ENCODE results near the gene SLC9B2. TPM values are rescaled to one million over a fixed set of nuclear protein-coding genes. Genes with fewer than 3 reads are reported as not detected.
A peak's percentile ranks its signal among the peaks of the same experiment; 100 is the strongest.

SLC9B2 gene
- total and polyA plus RNA-seq, 2 donors (not counting 1 experiment from before 2014, with no cell fraction given): 16.4 to 37.6 TPM

DNA sequence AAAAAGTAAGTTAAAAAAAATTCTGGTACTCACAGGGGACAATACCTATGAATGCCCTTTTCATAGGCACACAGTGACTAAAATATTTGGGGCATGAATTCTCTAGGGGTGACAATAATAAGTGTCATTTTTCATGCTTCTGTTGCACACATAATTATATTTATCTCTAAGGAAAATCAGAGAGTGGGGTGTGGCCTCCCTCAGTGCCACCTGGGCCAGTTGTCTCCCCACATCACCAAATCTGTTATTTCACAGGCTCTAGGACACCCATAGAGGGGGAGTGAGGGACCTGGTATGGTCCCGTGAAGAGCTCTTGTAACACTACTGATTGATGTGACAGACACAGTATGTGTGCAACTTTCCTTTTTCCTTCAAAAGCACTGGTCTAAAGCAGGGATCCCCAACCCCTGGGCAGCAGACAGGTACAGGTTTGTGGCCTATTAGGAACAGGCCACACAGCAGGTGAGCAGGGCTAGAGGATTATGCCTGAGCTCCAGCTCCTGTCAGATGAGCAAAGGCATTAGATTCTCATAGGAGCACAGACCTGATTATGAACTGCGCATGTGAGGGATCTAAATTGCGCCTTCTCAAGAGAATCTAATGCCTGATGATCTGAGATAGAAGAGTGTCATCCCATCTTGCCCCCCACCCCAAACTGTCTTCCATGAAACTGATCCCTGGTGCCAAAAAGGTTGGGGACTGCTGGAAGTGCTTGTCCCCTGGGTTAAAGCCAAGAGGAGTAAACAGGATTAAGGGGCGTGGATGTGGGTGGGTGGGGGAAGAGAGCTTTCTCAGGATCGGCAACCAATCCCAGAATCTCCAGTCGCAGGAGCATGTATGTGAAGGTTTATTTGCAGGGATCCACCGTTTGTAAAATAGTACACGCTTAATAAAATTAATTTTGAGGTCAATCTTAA is 57.9 kb downstream of the SLC9B2 start:
- Histone ChIP-seq H3K9me3 (ENCODE audit: control extremely low read depth in 1 of 3, control insufficient read depth in 2 of 3, insufficient read depth in 1 of 3, low read length in 2 of 3) (no peaks in the 10 kb centered on the region), H3K36me3 (replicated peaks in 1 of 2; ENCODE audit: control extremely low read depth in 1 of 2, control insufficient read depth in 1 of 2, extremely low read depth in 1 of 2, insufficient read depth in 2 of 2, low read length in 1 of 2) (no peaks in the 10 kb centered on the region), H3K4me2 (replicated peaks; ENCODE audit: low read depth, low read length, poor library complexity, severe bottlenecking) (peak overlapping the region; percentile 83), H3K79me2 (ENCODE audit: control insufficient read depth, insufficient read depth, low read length) (no peaks in the 10 kb centered on the region), H3K27me3 (replicated peaks in 1 of 4; ENCODE audit: control extremely low read depth in 1 of 4, control insufficient read depth in 3 of 4, insufficient read depth in 4 of 4, low read length in 3 of 4) (no peaks in the 10 kb centered on the region), H3K4me1 (ENCODE audit: control insufficient read depth in 2 of 2, insufficient read depth in 2 of 2, low read length in 2 of 2) (peaks cover 17 to 21% of the 10 kb centered on the region in 2 donors), H3K27ac (ENCODE audit: low read length in 2 of 2) (peak overlapping the region; percentile 94 to 98), H3K9ac (ENCODE audit: low read length) (peak overlapping the region; percentile 89), H4K20me1 (ENCODE audit: control insufficient read depth, insufficient read depth, low read length, poor library complexity, severe bottlenecking) (no peaks in the 10 kb centered on the region), H3K4me3 (ENCODE audit: control extremely low read depth in 1 of 5, extremely low read depth in 1 of 5, insufficient read depth in 1 of 5, low read depth in 2 of 5, low read length in 4 of 5) (peak overlapping the region; percentile 65 to 92 (median 82)), H2AFZ (ENCODE audit: insufficient read depth, low read depth, low read length, poor library complexity, severe bottlenecking) (peak overlapping the region; percentile 88)
- POLR2A ChIA-PET: interaction anchor here (0.8 to 1.3 kb wide), 3 partner anchors 57 to 191 kb away, joined by 3 to 5 read pairs (median 4); partner anchors contain the start of genes SLC9B2 and UBE2D3
- peak overlapping the region; percentile 96 for H3K4me3 Mint-ChIP-seq
- H3K27me3 Mint-ChIP-seq: no peaks in the 10 kb centered on the region
- CTCF ChIA-PET: interaction anchor here (1.1 to 1.9 kb wide), 2 partner anchors 9 to 73 kb away, joined by 3 to 10 read pairs; no protein-coding TSS in a partner anchor
- WGBS (ENCODE audit: insufficient coverage): 56% methylated on average over 3 of the region's 8 CpGs
- intact Hi-C loops (cut with micrococcal nuclease): loop anchor here (1.0 to 5.0 kb wide), 9 partner anchors 57 to 674 kb away; partner anchors contain the start of genes BDH2, CENPE, CISD2 and MANBA
- peak; percentile 41 for DNase-seq
- H3K4me1 Mint-ChIP-seq: peaks cover 27% of the 10 kb centered on the region
- H3K9me3 Mint-ChIP-seq (ENCODE audit: insufficient read depth): no peaks in the 10 kb centered on the region
- peak overlapping the region; percentile 95 for H3K27ac Mint-ChIP-seq
- no peak for ATAC-seq (ENCODE audit: low read depth)
- no peak for TF ChIP-seq EZH2 (IDR thresholded peaks at IDR 0.05; ENCODE audit: borderline replicate concordance, insufficient read depth, low read depth, low read length, poor library complexity, severe bottlenecking)
- TF ChIP-seq, protein P1, sequence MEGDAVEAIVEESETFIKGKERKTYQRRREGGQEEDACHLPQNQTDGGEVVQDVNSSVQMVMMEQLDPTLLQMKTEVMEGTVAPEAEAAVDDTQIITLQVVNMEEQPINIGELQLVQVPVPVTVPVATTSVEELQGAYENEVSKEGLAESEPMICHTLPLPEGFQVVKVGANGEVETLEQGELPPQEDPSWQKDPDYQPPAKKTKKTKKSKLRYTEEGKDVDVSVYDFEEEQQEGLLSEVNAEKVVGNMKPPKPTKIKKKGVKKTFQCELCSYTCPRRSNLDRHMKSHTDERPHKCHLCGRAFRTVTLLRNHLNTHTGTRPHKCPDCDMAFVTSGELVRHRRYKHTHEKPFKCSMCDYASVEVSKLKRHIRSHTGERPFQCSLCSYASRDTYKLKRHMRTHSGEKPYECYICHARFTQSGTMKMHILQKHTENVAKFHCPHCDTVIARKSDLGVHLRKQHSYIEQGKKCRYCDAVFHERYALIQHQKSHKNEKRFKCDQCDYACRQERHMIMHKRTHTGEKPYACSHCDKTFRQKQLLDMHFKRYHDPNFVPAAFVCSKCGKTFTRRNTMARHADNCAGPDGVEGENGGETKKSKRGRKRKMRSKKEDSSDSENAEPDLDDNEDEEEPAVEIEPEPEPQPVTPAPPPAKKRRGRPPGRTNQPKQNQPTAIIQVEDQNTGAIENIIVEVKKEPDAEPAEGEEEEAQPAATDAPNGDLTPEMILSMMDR (IDR thresholded peaks at IDR 0.05): no peak

DNA sequence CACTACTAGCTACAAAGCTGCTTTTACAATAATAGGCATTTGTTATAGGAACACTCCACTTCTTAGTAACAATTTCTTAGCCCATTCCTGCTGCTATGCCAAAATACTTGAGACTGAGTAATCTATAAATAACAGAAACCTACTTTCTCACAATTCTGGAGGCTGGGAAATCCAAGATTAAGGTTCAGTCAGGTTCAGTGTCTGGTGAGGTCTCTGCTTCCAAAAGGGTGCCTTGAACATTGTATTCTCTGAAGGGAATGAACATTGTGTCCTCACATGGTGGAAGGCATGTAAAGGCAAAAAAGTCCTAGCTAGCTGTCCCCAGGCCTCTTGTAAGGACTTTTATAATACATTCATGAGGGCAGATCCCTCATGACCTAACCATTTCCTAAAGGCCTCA is 64.0 kb downstream of the SLC9B2 start:
- intact Hi-C loops (cut with micrococcal nuclease): no loop called here
- H3K4me1 ChIP-seq (ENCODE audit: control insufficient read depth in 2 of 2, insufficient read depth in 2 of 2, low read length in 2 of 2): no peaks in the 10 kb centered on the region

More for the DNA sequence above, 64.0 kb downstream of the SLC9B2 start:
- no peak overlapping the region for H3K27ac Mint-ChIP-seq
- no peaks in the 10 kb centered on the region for H3K9me3 Mint-ChIP-seq (ENCODE audit: insufficient read depth)
- no peak overlapping the region for H3K4me3 Mint-ChIP-seq
- Histone ChIP-seq H3K79me2 (ENCODE audit: control insufficient read depth, insufficient read depth, low read length) (no peaks in the 10 kb centered on the region), H3K9me3 (ENCODE audit: control extremely low read depth in 1 of 3, control insufficient read depth in 2 of 3, insufficient read depth in 1 of 3, low read length in 2 of 3) (no peaks in the 10 kb centered on the region), H3K27ac (ENCODE audit: low read length in 2 of 2) (no peak overlapping the region), H3K36me3 (replicated peaks in 1 of 2; ENCODE audit: control extremely low read depth in 1 of 2, control insufficient read depth in 1 of 2, extremely low read depth in 1 of 2, insufficient read depth in 2 of 2, low read length in 1 of 2) (no peaks in the 10 kb centered on the region), H3K9ac (ENCODE audit: low read length) (no peak overlapping the region), H2AFZ (ENCODE audit: insufficient read depth, low read depth, low read length, poor library complexity, severe bottlenecking) (no peak overlapping the region), H4K20me1 (ENCODE audit: control insufficient read depth, insufficient read depth, low read length, poor library complexity, severe bottlenecking) (no peaks in the 10 kb centered on the region), H3K4me2 (replicated peaks; ENCODE audit: low read depth, low read length, poor library complexity, severe bottlenecking) (no peak overlapping the region), H3K4me3 (ENCODE audit: control extremely low read depth in 1 of 5, extremely low read depth in 1 of 5, insufficient read depth in 1 of 5, low read depth in 2 of 5, low read length in 4 of 5) (no peak overlapping the region), H3K27me3 (replicated peaks in 1 of 4; ENCODE audit: control extremely low read depth in 1 of 4, control insufficient read depth in 3 of 4, insufficient read depth in 4 of 4, low read length in 3 of 4) (no peaks in the 10 kb centered on the region)
- CTCF ChIA-PET: interaction anchor here (1.0 to 3.2 kb wide), 7 partner anchors 13 to 582 kb away, joined by 3 to 13 read pairs (median 3); no protein-coding TSS in a partner anchor
- no peaks in the 10 kb centered on the region for H3K4me1 Mint-ChIP-seq
- TF ChIP-seq EZH2 (IDR thresholded peaks at IDR 0.05; ENCODE audit: borderline replicate concordance, insufficient read depth, low read depth, low read length, poor library complexity, severe bottlenecking): no peak
- TF ChIP-seq, protein P1 (IDR thresholded peaks at IDR 0.05): no peak
- POLR2A ChIA-PET: no interaction called here
- H3K27me3 Mint-ChIP-seq: no peaks in the 10 kb centered on the region
- ATAC-seq (ENCODE audit: low read depth) (no peak), DNase-seq (no peak)

Data from B cell (primary cell).